Esophagus squamous epithelium (tissue), 4 donors: Measurements from ENCODE around the gene CTDNEP1.

Experiments
- CTCF ChIP-seq, 6 experiments: fragments of 450-650 bp in 4 of 6; fragments of 200-600 bp in 2 of 6; sonication (generic) in 2 of 6; IDR thresholded peaks; one replicate each; pipeline ENCODE4 v1.5.1; 2016 to 2019; ENCODE audit warnings: antibody characterized with exemption in 6 of 6, mild to moderate bottlenecking in 4 of 6, moderate library complexity in 4 of 6
- POLR2A ChIP-seq, 4 donors: fragments of 450-650 bp; IDR thresholded peaks; one replicate each; pipeline ENCODE4 v1.6.1; 2017; ENCODE audit warnings: antibody characterized with exemption in 4 of 4, mild to moderate bottlenecking in 4 of 4, moderate library complexity in 3 of 4

DNA sequence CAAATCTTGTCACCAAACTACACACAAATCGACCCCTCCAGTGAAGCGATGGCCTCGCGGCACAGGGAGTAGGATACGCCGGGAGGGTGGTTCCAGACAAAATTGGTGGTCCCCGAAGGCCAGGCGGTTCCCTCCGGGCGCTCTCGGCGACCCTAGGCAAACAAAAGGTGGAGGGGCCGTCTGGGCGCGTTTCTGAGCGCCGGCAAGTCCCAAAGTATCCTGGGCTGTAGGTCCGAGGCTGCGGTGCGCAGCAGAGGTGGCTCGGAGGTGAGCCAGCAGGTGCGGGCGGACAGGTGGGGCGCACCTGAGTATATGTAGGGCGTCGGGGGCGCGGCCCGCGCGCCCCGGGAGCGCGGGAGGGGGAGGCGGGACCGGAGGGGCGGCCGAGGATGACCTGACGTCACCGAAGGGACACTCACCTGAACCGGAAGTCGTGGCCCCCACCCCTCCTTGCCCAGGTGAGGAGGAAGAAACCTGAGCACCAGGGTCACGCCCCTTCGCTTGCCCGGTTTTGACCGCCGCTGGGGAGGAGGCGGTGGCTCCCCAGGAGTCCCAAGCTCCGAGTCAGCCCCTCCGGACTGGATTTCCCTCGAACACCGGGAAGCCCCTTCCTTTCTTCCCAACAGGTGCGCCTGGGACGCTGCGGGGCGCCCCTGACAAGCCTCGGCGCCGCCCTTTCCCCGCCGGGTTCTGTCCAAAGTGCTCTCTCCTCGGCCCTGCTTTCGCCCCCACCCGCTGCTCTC is 10.8 kb upstream of the CTDNEP1 start, which contains the start of gene CLDN7:
- TF ChIP-seq CTCF (IDR thresholded peaks at IDR 0.05) (peak in 2 of 6 experiments; percentile 7 to 9), POLR2A (IDR thresholded peaks at IDR 0.05) (peak in 3 of 4 donors; percentile 20 to 80 (median 69))
